Neural crest cell (in vitro differentiated cells): ENCODE measurements around the gene CD276. TPM values are rescaled to one million over a fixed set of nuclear protein-coding genes. Genes with fewer than 3 reads are reported as not detected.
"Not testable (repeated sequence)": the region's sequence is repeated elsewhere in the genome, so short reads cannot be mapped to it uniquely, and the experiment has no call there.

Source experiments
- DNase-seq: peaks from one replicate; pipeline ENCODE4 v3.0.0; 2021; ENCODE audit warnings: low read depth, mixed read lengths, low spot score
- H3K27ac Mint-ChIP-seq: one replicate; pipeline ENCODE4 v1.8.0; 2021; ENCODE audit warnings: mild to moderate bottlenecking, mixed read lengths; ENCODE audit not compliant: unreplicated experiment
- H3K27me3 Mint-ChIP-seq: 2 replicates; pipeline ENCODE4 v1.8.0; 2021; ENCODE audit warnings: low read depth, mild to moderate bottlenecking, mixed read lengths
- H3K36me3 Mint-ChIP-seq: 2 replicates; pipeline ENCODE4 v1.8.0; 2021; ENCODE audit warnings: low read depth, mild to moderate bottlenecking, mixed read lengths
- H3K4me1 Mint-ChIP-seq: 2 replicates; pipeline ENCODE4 v1.8.0; 2021; ENCODE audit warnings: mixed read lengths
- H3K4me3 Mint-ChIP-seq: one replicate; pipeline ENCODE4 v1.8.0; 2021; ENCODE audit warnings: mild to moderate bottlenecking, mixed read lengths
- H3K9me3 Mint-ChIP-seq: 2 replicates; pipeline ENCODE4 v1.8.0; 2021; ENCODE audit warnings: mixed read lengths
- total RNA-seq: library from RNA; stranded (reverse); gene quantifications from 2 replicates; pipeline ENCODE4 v1.2.1, GENCODE V29; 2021
- TF ChIP-seq, protein P1 (sequence below): fragments of 200-600 bp; sonication (generic); conservative IDR thresholded peaks from 2 replicates; pipeline ENCODE4 v1.5.0; 2021; ENCODE audit warnings: antibody characterized with exemption, mild to moderate bottlenecking

Gene CD276
- total RNA-seq, 1 donor from 2014 or later: 199 TPM

- Mint-ChIP-seq H3K27me3 (no peaks in the 10 kb centered on the region), H3K4me1 (peaks cover 28% of the 10 kb centered on the region), H3K36me3 (no peaks in the 10 kb centered on the region), H3K9me3 (no peaks in the 10 kb centered on the region), H3K4me3 (no peak overlapping the region), H3K27ac (no peak overlapping the region)
- TF ChIP-seq, protein P1, sequence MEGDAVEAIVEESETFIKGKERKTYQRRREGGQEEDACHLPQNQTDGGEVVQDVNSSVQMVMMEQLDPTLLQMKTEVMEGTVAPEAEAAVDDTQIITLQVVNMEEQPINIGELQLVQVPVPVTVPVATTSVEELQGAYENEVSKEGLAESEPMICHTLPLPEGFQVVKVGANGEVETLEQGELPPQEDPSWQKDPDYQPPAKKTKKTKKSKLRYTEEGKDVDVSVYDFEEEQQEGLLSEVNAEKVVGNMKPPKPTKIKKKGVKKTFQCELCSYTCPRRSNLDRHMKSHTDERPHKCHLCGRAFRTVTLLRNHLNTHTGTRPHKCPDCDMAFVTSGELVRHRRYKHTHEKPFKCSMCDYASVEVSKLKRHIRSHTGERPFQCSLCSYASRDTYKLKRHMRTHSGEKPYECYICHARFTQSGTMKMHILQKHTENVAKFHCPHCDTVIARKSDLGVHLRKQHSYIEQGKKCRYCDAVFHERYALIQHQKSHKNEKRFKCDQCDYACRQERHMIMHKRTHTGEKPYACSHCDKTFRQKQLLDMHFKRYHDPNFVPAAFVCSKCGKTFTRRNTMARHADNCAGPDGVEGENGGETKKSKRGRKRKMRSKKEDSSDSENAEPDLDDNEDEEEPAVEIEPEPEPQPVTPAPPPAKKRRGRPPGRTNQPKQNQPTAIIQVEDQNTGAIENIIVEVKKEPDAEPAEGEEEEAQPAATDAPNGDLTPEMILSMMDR: no peak
- no peak for DNase-seq
Observed at GRCh38 chr15:73699249-73700040, 15.3 kb downstream of the CD276 start.

GRCh38 chr15:73700041-73700842 lies 16.1 kb downstream of the CD276 start:
- TF ChIP-seq, protein P1: peak; percentile 98
- peak; percentile 71 for DNase-seq
- no peaks in the 10 kb centered on the region for H3K9me3 Mint-ChIP-seq
- H3K36me3 Mint-ChIP-seq: peaks cover 2% of the 10 kb centered on the region
- no peaks in the 10 kb centered on the region for H3K27me3 Mint-ChIP-seq
- peak overlapping the region; percentile 10 for H3K4me3 Mint-ChIP-seq
- H3K4me1 Mint-ChIP-seq: peaks cover 28% of the 10 kb centered on the region
- H3K27ac Mint-ChIP-seq: no peak overlapping the region

GRCh38 chr15:73702311-73703239 lies 18.4 kb downstream of the CD276 start:
- not testable (repeated sequence) for DNase-seq, H3K27ac Mint-ChIP-seq, H3K36me3 Mint-ChIP-seq, H3K9me3 Mint-ChIP-seq, H3K27me3 Mint-ChIP-seq, H3K4me3 Mint-ChIP-seq
- peaks cover 14% of the 10 kb centered on the region for H3K4me1 Mint-ChIP-seq
- TF ChIP-seq, protein P1: peak; percentile 18

GRCh38 chr15:73703601-73704000 lies 19.4 kb downstream of the CD276 start:
- H3K4me1 Mint-ChIP-seq: peaks cover 10% of the 10 kb centered on the region
- H3K27me3 Mint-ChIP-seq, H3K4me3 Mint-ChIP-seq, DNase-seq, H3K9me3 Mint-ChIP-seq, H3K27ac Mint-ChIP-seq: not testable (repeated sequence)
- peaks cover 11% of the 10 kb centered on the region for H3K36me3 Mint-ChIP-seq

DNA sequence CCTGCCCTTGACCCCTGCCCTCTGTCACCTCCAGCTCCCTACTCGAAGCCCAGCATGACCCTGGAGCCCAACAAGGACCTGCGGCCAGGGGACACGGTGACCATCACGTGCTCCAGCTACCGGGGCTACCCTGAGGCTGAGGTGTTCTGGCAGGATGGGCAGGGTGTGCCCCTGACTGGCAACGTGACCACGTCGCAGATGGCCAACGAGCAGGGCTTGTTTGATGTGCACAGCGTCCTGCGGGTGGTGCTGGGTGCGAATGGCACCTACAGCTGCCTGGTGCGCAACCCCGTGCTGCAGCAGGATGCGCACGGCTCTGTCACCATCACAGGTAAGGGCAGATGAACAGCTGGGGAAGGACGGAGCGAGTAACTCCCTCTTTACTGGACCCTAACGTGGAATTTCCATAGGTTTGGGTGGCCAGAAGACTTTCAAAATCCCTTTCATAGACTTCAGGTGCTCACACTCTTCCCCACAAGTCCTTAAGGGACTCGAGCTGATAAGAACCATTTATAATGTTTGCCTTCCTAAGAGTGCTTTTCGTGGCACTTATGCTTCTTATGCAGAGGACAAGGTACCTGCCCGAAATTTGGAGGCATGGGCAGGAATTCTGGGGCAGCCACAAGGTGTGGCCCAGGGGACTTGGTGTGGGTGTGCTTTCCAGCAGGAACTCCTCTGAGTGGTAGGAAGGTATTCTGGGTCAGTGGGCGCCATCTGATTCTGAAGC lies 20.1 kb downstream of the CD276 start:
- H3K4me3 Mint-ChIP-seq, DNase-seq, H3K9me3 Mint-ChIP-seq, H3K27ac Mint-ChIP-seq, H3K27me3 Mint-ChIP-seq: not testable (repeated sequence)
- Mint-ChIP-seq H3K36me3 (peaks cover 15% of the 10 kb centered on the region), H3K4me1 (peaks cover 10% of the 10 kb centered on the region)
